BE2C (cell line): ENCODE results near the gene NPAS3.

Experiments used
- DNase-seq: peaks from one replicate; pipeline ENCODE4 v3.0.0-alpha.2; 2020
- H3K27me3 ChIP-seq: fragments of 250-450 bp; sonication (Bioruptor Pico); 2 replicates; pipeline ENCODE4 v1.5.1; 2020; ENCODE audit warnings: mild to moderate bottlenecking
- H3K36me3 ChIP-seq: fragments of 250-450 bp; sonication (Bioruptor Pico); 2 replicates; pipeline ENCODE4 v1.5.1; 2020; ENCODE audit warnings: mild to moderate bottlenecking
- H3K4me1 ChIP-seq: fragments of 250-450 bp; sonication (Bioruptor Pico); 2 replicates; pipeline ENCODE4 v1.5.1; 2020
- H3K4me3 ChIP-seq: 2 replicates; pipeline ENCODE4 v1.5.1; 2011; ENCODE audit warnings: low read depth, low read length
- H3K9me3 ChIP-seq: fragments of 250-450 bp; sonication (Bioruptor Pico); 2 replicates; pipeline ENCODE4 v1.5.1; 2020
- CTCF ChIP-seq: IDR thresholded peaks from 2 replicates; pipeline ENCODE4 v1.5.1; 2012; ENCODE audit warnings: mild to moderate bottlenecking, low read depth, low read length

The NPAS3 gene

GRCh38 chr14:33464254-33464962, 525.7 kb downstream of the NPAS3 start:
- no peak for TF ChIP-seq CTCF
- DNase-seq: no peak
- Histone ChIP-seq H3K4me1 (no peaks in the 10 kb centered on the region; the same call in 1 of the 2 replicates), H3K36me3 (no peaks in the 10 kb centered on the region), H3K9me3 (no peaks in the 10 kb centered on the region), H3K4me3 (no peak overlapping the region), H3K27me3 (no peaks in the 10 kb centered on the region)

- Histone ChIP-seq H3K9me3 (no peaks in the 10 kb centered on the region), H3K4me1 (no peaks in the 10 kb centered on the region; the same call in 1 of the 2 replicates), H3K27me3 (no peaks in the 10 kb centered on the region), H3K4me3 (no peak overlapping the region), H3K36me3 (no peaks in the 10 kb centered on the region)
- TF ChIP-seq CTCF: no peak
- DNase-seq: no peak
Observed at GRCh38 chr14:33465846-33466700, 527.4 kb downstream of the NPAS3 start.

- Histone ChIP-seq H3K36me3 (no peaks in the 10 kb centered on the region), H3K27me3 (no peaks in the 10 kb centered on the region), H3K4me3 (no peak overlapping the region), H3K4me1 (no peaks in the 10 kb centered on the region), H3K9me3 (no peaks in the 10 kb centered on the region)
- TF ChIP-seq CTCF: no peak
- no peak for DNase-seq
Observed at GRCh38 chr14:33467971-33468370, 529.3 kb downstream of the NPAS3 start.

GRCh38 chr14:33469898-33470297, 531.2 kb downstream of the NPAS3 start:
- TF ChIP-seq CTCF: no peak
- Histone ChIP-seq H3K9me3 (no peaks in the 10 kb centered on the region), H3K4me3 (no peak overlapping the region), H3K27me3 (no peaks in the 10 kb centered on the region), H3K4me1 (no peaks in the 10 kb centered on the region), H3K36me3 (no peaks in the 10 kb centered on the region)
- no peak for DNase-seq

GRCh38 chr14:33471776-33472175, 533.1 kb downstream of the NPAS3 start:
- TF ChIP-seq CTCF: no peak
- no peak for DNase-seq
- Histone ChIP-seq H3K4me1 (peaks cover 3% of the 10 kb centered on the region; the same call in 1 of the 2 replicates), H3K27me3 (no peaks in the 10 kb centered on the region), H3K4me3 (no peak overlapping the region), H3K9me3 (no peaks in the 10 kb centered on the region), H3K36me3 (no peaks in the 10 kb centered on the region)

- Histone ChIP-seq H3K9me3 (no peaks in the 10 kb centered on the region), H3K27me3 (no peaks in the 10 kb centered on the region), H3K36me3 (no peaks in the 10 kb centered on the region), H3K4me3 (no peak overlapping the region), H3K4me1 (peaks cover 29% of the 10 kb centered on the region)
- peak; percentile 87 for TF ChIP-seq CTCF
- DNase-seq: peak; percentile 85
Observed at GRCh38 chr14:33475623-33476022, 536.9 kb downstream of the NPAS3 start.
